H9 (cell line): ENCODE results near the gene CHADL. TPM values are rescaled to one million over a fixed set of nuclear protein-coding genes. Genes with fewer than 3 reads are reported as not detected.
A peak's percentile ranks its signal among the peaks of the same experiment; 100 is the strongest.

Source experiments
- DNase-seq: peaks from one replicate; pipeline ENCODE4 v3.0.0-alpha.2; 2017
- H2AFZ ChIP-seq: one replicate; pipeline ENCODE4 v1.6.1; 2013; ENCODE audit warnings: mild to moderate bottlenecking, low read length, control low read depth, moderate library complexity
- H2AK5ac ChIP-seq: 2 replicates; pipeline ENCODE4 v1.6.1; 2013; ENCODE audit warnings: low read length, control low read depth, mixed read lengths; ENCODE audit not compliant: insufficient read length
- H2BK120ac ChIP-seq: one replicate; pipeline ENCODE4 v1.6.1; 2013; ENCODE audit warnings: low read depth, mild to moderate bottlenecking, low read length, control low read depth, inconsistent platforms; ENCODE audit not compliant: poor library complexity, severe bottlenecking
- H2BK12ac ChIP-seq: 2 replicates; pipeline ENCODE4 v1.6.1; 2013; ENCODE audit warnings: low read length, control low read depth, mixed read lengths, low read depth; ENCODE audit not compliant: insufficient read length
- H2BK15ac ChIP-seq: 2 replicates; pipeline ENCODE4 v1.6.1; 2013; ENCODE audit warnings: low read depth, low read length, control low read depth
- H2BK20ac ChIP-seq: one replicate; pipeline ENCODE4 v1.6.1; 2013; ENCODE audit warnings: low read depth, mild to moderate bottlenecking, low read length, control low read depth, inconsistent platforms; ENCODE audit not compliant: poor library complexity, severe bottlenecking
- H2BK5ac ChIP-seq: 2 replicates; pipeline ENCODE4 v1.6.1; 2013; ENCODE audit warnings: low read length, control low read depth, mixed read lengths; ENCODE audit not compliant: insufficient read length
- H3K14ac ChIP-seq: 2 replicates; pipeline ENCODE4 v1.6.1; 2013; ENCODE audit warnings: low read length, control low read depth; ENCODE audit not compliant: insufficient read depth
- H3K18ac ChIP-seq: 2 replicates; pipeline ENCODE4 v1.6.1; 2013; ENCODE audit warnings: low read depth, mild to moderate bottlenecking, mixed read lengths, low read length, control low read depth; ENCODE audit not compliant: insufficient read length
- H3K23ac ChIP-seq: 2 replicates; pipeline ENCODE4 v1.6.1; 2013; ENCODE audit warnings: low read length, control low read depth, mixed read lengths, low read depth; ENCODE audit not compliant: insufficient read length
- H3K23me2 ChIP-seq: 2 replicates; pipeline ENCODE4 v1.6.1; 2013; ENCODE audit warnings: low read depth, mild to moderate bottlenecking, mixed read lengths, low read length, control low read depth; ENCODE audit not compliant: insufficient read length, poor library complexity, severe bottlenecking
- H3K27ac ChIP-seq: 2 replicates; pipeline ENCODE4 v1.5.1; 2013; ENCODE audit warnings: low read length, control low read depth, mixed read lengths, low read depth; ENCODE audit not compliant: insufficient read length
- H3K27me3 ChIP-seq: 2 replicates; pipeline ENCODE4 v1.6.1; 2013; ENCODE audit warnings: low read length, control low read depth, inconsistent platforms; ENCODE audit not compliant: insufficient read depth
- H3K4ac ChIP-seq: 2 replicates; pipeline ENCODE4 v1.6.1; 2013; ENCODE audit warnings: low read depth, mild to moderate bottlenecking, control low read depth, inconsistent platforms, low read length, moderate library complexity
- H3K4me1 ChIP-seq: 2 replicates; pipeline ENCODE4 v1.6.1; 2013; ENCODE audit warnings: low read length, control low read depth, inconsistent platforms; ENCODE audit not compliant: insufficient read depth
- H3K4me2 ChIP-seq: 2 replicates; pipeline ENCODE4 v1.6.1; 2013; ENCODE audit warnings: low read length, control low read depth, mixed read lengths; ENCODE audit not compliant: insufficient read length, insufficient read depth
- H3K56ac ChIP-seq: 2 replicates; pipeline ENCODE4 v1.6.1; 2013; ENCODE audit warnings: low read depth, mild to moderate bottlenecking, mixed read lengths, low read length, control low read depth; ENCODE audit not compliant: insufficient read length
- H3K79me1 ChIP-seq: 2 replicates; pipeline ENCODE4 v1.6.1; 2013; ENCODE audit warnings: low read depth, mild to moderate bottlenecking, moderate library complexity, low read length, control low read depth, inconsistent platforms; ENCODE audit not compliant: insufficient read depth, poor library complexity, severe bottlenecking
- H3K79me2 ChIP-seq: 2 replicates; pipeline ENCODE4 v1.6.1; 2013; ENCODE audit warnings: low read length, control low read depth, inconsistent platforms; ENCODE audit not compliant: insufficient read depth
- H3K9ac ChIP-seq: 2 replicates; pipeline ENCODE4 v1.6.1; 2013; ENCODE audit warnings: low read length, control low read depth, mixed read lengths; ENCODE audit not compliant: insufficient read length; ENCODE audit errors: extremely low read depth
- H3K9me3 ChIP-seq: one replicate; pipeline ENCODE4 v1.6.1; 2013; ENCODE audit warnings: low read depth, low read length, inconsistent platforms; ENCODE audit not compliant: control insufficient read depth
- H3T11ph ChIP-seq: one replicate; pipeline ENCODE4 v1.6.1; 2013; ENCODE audit warnings: mild to moderate bottlenecking, low read length, control low read depth, inconsistent platforms
- H4K20me1 ChIP-seq: one replicate; pipeline ENCODE4 v1.6.1; 2013; ENCODE audit not compliant: control insufficient read depth, insufficient read length, insufficient read depth
- H4K5ac ChIP-seq: 2 replicates; pipeline ENCODE4 v1.6.1; 2013; ENCODE audit warnings: low read depth, mild to moderate bottlenecking, mixed read lengths, low read length, control low read depth; ENCODE audit not compliant: insufficient read length
- H4K8ac ChIP-seq: replicated peaks from 2 replicates; pipeline ENCODE4 v1.6.1; 2013; ENCODE audit warnings: low read length, control low read depth, mixed read lengths, low read depth; ENCODE audit not compliant: insufficient read length
- H4K91ac ChIP-seq: 2 replicates; pipeline ENCODE4 v1.6.1; 2013; ENCODE audit warnings: low read depth, mild to moderate bottlenecking, moderate library complexity, mixed read lengths, low read length, control low read depth; ENCODE audit not compliant: insufficient read length
- H3K27ac Mint-ChIP-seq, 3 experiments: 2 replicates in 2 of 3; 3 replicates in 1 of 3; pipeline ENCODE4 v1.8.0; 2020 to 2021; ENCODE audit warnings: mixed read lengths in 3 of 3, mild to moderate bottlenecking in 1 of 3, moderate library complexity in 1 of 3
- H3K27me3 Mint-ChIP-seq: 2 replicates; pipeline ENCODE4 v1.8.0; 2021; ENCODE audit warnings: low read depth, mild to moderate bottlenecking, moderate library complexity, mixed read lengths
- H3K36me3 Mint-ChIP-seq, 3 experiments: 2 replicates in 2 of 3; 3 replicates in 1 of 3; pipeline ENCODE4 v1.8.0; 2020 to 2021; ENCODE audit warnings: low read depth in 3 of 3, mixed read lengths in 3 of 3; ENCODE audit not compliant: insufficient read depth in 1 of 3
- H3K4me1 Mint-ChIP-seq, 2 experiments: 2 replicates each; pipeline ENCODE4 v1.8.0; 2020; ENCODE audit warnings: mixed read lengths in 2 of 2
- H3K4me3 Mint-ChIP-seq, 2 experiments: 2 replicates in 1 of 2; 3 replicates in 1 of 2; pipeline ENCODE4 v1.8.0; 2020 to 2021; ENCODE audit warnings: mild to moderate bottlenecking in 2 of 2, mixed read lengths in 2 of 2, moderate library complexity in 1 of 2
- H3K9me3 Mint-ChIP-seq, 2 experiments: 2 replicates in 1 of 2; 3 replicates in 1 of 2; pipeline ENCODE4 v1.8.0; 2020; ENCODE audit warnings: mild to moderate bottlenecking in 2 of 2, mixed read lengths in 2 of 2, moderate library complexity in 1 of 2
- CTCF ChIP-seq: fragments of 200-600 bp; sonication (generic); conservative IDR thresholded peaks from 3 replicates; pipeline ENCODE4 v1.8.0; 2021; ENCODE audit warnings: antibody characterized with exemption, mild to moderate bottlenecking
- WGBS: extraction: QIAGEN DNeasy Blood & Tissue Kit; methylation state at CpG from one replicate; pipeline ENCODE4 v1.1.7; 2013; ENCODE audit warnings: missing lambda C conversion rate, low lambda C conversion rate, mixed read lengths; ENCODE audit not compliant: insufficient read length; ENCODE audit errors: extremely low coverage; 5-methylcytosine and 5-hydroxymethylcytosine counted together
- total RNA-seq: library from RNA; stranded (reverse); gene quantifications from 2 replicates; pipeline ENCODE4 v1.2.1, GENCODE V29; 2021

CHADL gene
- total RNA-seq, 1 experiment from 2014 or later: 1.6 TPM

GRCh38 chr22:41226723-41227655 is 13.7 kb downstream of the CHADL start:
- no peak overlapping the region for H3T11ph ChIP-seq
- no CpG with 5 or more reads among the region's 26 CpGs for WGBS

More at GRCh38 chr22:41226723-41227655, 13.7 kb downstream of the CHADL start:
- Histone ChIP-seq H2BK5ac (no peak overlapping the region), H3K79me1 (no peaks in the 10 kb centered on the region), H3K18ac (no peak overlapping the region), H3K56ac (no peak overlapping the region), H3K9me3 (no peaks in the 10 kb centered on the region), H3K23ac (no peak overlapping the region), H3K27ac (no peak overlapping the region), H3K14ac (no peak overlapping the region), H2BK20ac (no peak overlapping the region), H3K4me1 (no peaks in the 10 kb centered on the region), H2AFZ (no peak overlapping the region), H4K91ac (no peak overlapping the region), H4K20me1 (no peaks in the 10 kb centered on the region), H3K4ac (no peak overlapping the region), H3K9ac (no peak overlapping the region), H3K23me2 (no peaks in the 10 kb centered on the region), H2AK5ac (no peak overlapping the region), H2BK15ac (no peak overlapping the region), H4K8ac (no peak overlapping the region), H4K5ac (no peak overlapping the region), H2BK120ac (no peak overlapping the region), H2BK12ac (no peak overlapping the region), H3K79me2 (no peaks in the 10 kb centered on the region), H3K27me3 (no peaks in the 10 kb centered on the region; the same call in 1 of the 2 replicates), H3K4me2 (no peak overlapping the region)
- Mint-ChIP-seq H3K36me3 (peaks cover 12 to 76% (median 49%) of the 10 kb centered on the region in 3 experiments; a peak in 6 of 7 replicates), H3K27me3 (no peaks in the 10 kb centered on the region), H3K27ac (peak overlapping the region in 2 of 3 experiments; percentile 4 to 82; a peak in 3 of 7 replicates), H3K4me3 (no peak overlapping the region), H3K9me3 (no peaks in the 10 kb centered on the region), H3K4me1 (no peaks in the 10 kb centered on the region)
- no peak for TF ChIP-seq CTCF
- no peak for DNase-seq
